ENCODE results near the gene SRXN1.
"Not testable (repeated sequence)": the region's sequence is repeated elsewhere in the genome, so short reads cannot be mapped to it uniquely, and the experiment has no call there.

SRXN1 gene

GRCh38 chr20:695165-695866 is 42.3 kb upstream of the SRXN1 start:
- TF ChIP-seq, protein P1, sequence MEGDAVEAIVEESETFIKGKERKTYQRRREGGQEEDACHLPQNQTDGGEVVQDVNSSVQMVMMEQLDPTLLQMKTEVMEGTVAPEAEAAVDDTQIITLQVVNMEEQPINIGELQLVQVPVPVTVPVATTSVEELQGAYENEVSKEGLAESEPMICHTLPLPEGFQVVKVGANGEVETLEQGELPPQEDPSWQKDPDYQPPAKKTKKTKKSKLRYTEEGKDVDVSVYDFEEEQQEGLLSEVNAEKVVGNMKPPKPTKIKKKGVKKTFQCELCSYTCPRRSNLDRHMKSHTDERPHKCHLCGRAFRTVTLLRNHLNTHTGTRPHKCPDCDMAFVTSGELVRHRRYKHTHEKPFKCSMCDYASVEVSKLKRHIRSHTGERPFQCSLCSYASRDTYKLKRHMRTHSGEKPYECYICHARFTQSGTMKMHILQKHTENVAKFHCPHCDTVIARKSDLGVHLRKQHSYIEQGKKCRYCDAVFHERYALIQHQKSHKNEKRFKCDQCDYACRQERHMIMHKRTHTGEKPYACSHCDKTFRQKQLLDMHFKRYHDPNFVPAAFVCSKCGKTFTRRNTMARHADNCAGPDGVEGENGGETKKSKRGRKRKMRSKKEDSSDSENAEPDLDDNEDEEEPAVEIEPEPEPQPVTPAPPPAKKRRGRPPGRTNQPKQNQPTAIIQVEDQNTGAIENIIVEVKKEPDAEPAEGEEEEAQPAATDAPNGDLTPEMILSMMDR (IDR thresholded peaks at IDR 0.05), result no peak
- Histone ChIP-seq H3K4me3 (no peak overlapping the region), H3K27ac (no peak overlapping the region)
- DNase-seq (ENCODE audit: low spot score), result no peak

- no peak overlapping the region for H3K4me3 ChIP-seq
Observed at GRCh38 chr20:694496-694895, 41.5 kb upstream of the SRXN1 start.

GRCh38 chr20:693786-694185 is 40.8 kb upstream of the SRXN1 start:
- DNase-seq (ENCODE audit: low spot score); H3K4me3 ChIP-seq: not testable (repeated sequence)

More at GRCh38 chr20:694496-694895, 41.5 kb upstream of the SRXN1 start:
- TF ChIP-seq, protein P1 (IDR thresholded peaks at IDR 0.05), result no peak
- no peak overlapping the region for H3K27ac ChIP-seq
- no peak for DNase-seq (ENCODE audit: low spot score)

GRCh38 chr20:692044-692443 is 39.0 kb upstream of the SRXN1 start:
- Histone ChIP-seq H3K4me3 (no peak overlapping the region), H3K27ac (no peak overlapping the region)
- TF ChIP-seq, protein P1 (IDR thresholded peaks at IDR 0.05), result no peak
- DNase-seq (ENCODE audit: low spot score), result no peak

More at GRCh38 chr20:693786-694185, 40.8 kb upstream of the SRXN1 start:
- H3K27ac ChIP-seq, result not testable (repeated sequence)

DNA sequence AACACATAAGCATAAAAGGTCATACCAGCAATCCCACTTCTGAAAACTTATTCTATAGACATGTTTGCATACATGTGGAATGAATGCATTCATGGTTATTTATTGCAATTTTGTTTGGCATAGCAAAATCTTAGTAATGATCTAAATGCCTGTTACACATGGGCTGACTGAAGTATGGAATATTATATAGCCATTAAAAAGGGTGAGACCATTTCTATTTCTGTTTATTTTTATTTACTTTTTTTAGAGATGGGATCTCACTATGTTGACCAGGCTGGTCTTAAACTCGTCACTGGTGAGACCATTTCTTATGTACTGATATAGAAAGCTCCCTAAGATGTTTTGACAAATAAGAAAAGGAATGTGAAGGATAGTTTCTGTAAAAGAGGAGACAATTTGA is 36.9 kb upstream of the SRXN1 start:
- no peak for DNase-seq (ENCODE audit: low spot score)
- TF ChIP-seq, protein P1 (IDR thresholded peaks at IDR 0.05), result no peak
- Histone ChIP-seq H3K27ac (no peak overlapping the region), H3K4me3 (no peak overlapping the region)

DNA sequence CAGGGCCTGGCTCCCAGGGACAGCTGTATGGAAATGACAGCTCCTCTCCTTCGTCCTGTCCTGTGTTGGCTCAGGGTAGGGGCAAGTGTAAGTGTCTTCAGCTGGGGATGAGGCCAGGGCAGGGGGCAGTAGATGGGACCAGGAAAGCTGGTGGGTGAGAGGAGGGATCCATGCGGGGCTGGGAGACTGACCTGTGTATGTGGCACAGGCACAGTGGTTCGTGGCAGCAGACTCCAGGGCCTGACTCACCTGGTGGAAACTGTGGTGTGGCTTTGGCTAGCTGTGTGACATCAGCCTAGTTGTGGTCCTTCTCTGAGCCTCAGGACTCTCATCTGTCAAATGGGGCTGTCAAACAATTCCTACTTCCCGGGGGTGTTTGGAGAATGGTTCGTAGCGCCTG is 36.3 kb upstream of the SRXN1 start:
- DNase-seq (ENCODE audit: low spot score), result no peak
- no peak overlapping the region for H3K27ac ChIP-seq
- TF ChIP-seq, protein P1 (IDR thresholded peaks at IDR 0.05), result no peak
- H3K4me3 ChIP-seq, result no peak overlapping the region

DNA sequence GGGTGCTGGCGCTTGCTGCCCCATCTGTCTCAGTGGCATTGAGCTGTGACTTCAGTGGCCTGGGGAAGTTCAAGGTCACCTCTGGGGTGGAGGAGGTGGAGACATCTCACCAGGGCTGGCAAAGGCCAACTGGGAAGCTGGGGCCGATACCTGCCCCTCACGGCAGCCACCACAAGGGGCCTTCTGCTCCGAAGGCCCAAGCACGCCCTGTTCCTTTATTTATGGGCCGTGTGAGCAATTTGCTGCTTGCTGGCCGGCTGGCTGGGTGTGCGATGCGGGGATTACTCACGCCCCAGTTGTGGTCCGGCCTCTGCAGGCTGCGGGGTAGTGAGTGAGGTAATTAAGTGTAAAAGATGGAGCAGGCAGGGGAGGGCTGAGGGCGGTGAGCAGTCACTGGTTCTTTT is 35.8 kb upstream of the SRXN1 start:
- H3K27ac ChIP-seq, result no peak overlapping the region

More for the DNA sequence above, 35.8 kb upstream of the SRXN1 start:
- TF ChIP-seq, protein P1 (IDR thresholded peaks at IDR 0.05), result no peak
- H3K4me3 ChIP-seq, result no peak overlapping the region
- DNase-seq (ENCODE audit: low spot score), result no peak
